Transverse colon (tissue), 4 donors: ENCODE data around the gene GIPR. TPM values are rescaled to one million over a fixed set of nuclear protein-coding genes. Genes with fewer than 3 reads are reported as not detected.

Experiments
- DNase-seq: peaks from one replicate; pipeline ENCODE4 v3.0.0-alpha.2; 2019
- H3K27ac ChIP-seq, 4 donors: fragments of 200-600 bp; sonication (generic); 2 replicates each; pipeline ENCODE4 v1.5.1; 2016 to 2018; ENCODE audit warnings: inconsistent platforms in 4 of 4
- H3K27me3 ChIP-seq: fragments of 200-600 bp; sonication (generic); 2 replicates; pipeline ENCODE4 v1.5.1; 2017; ENCODE audit warnings: inconsistent platforms
- H3K36me3 ChIP-seq, 4 donors: fragments of 200-600 bp; sonication (generic); 2 replicates each; pipeline ENCODE4 v1.5.1; 2017 to 2019; ENCODE audit warnings: inconsistent platforms in 4 of 4
- H3K4me1 ChIP-seq, 4 donors: fragments of 200-600 bp; sonication (generic); 2 replicates each; pipeline ENCODE4 v1.5.1; 2017 to 2020; ENCODE audit warnings: inconsistent platforms in 4 of 4
- H3K4me3 ChIP-seq, 4 donors: fragments of 200-600 bp; sonication (generic); 1 replicate in 1 of 4; 2 replicates in 3 of 4; pipeline versions ENCODE4 v1.5.1 to v1.6.1; 2017 to 2019; ENCODE audit warnings: inconsistent platforms in 4 of 4
- H3K9me3 ChIP-seq, 2 donors: fragments of 200-600 bp; sonication (generic); 2 replicates each; pipeline ENCODE4 v1.5.1; 2017 to 2019; ENCODE audit warnings: inconsistent platforms in 2 of 2
- EP300 ChIP-seq: sonication (generic); formaldehyde crosslinking; IDR thresholded peaks from one replicate; pipeline ENCODE4 v1.6.1; 2017; ENCODE audit warnings: antibody characterized with exemption, low read depth
- POLR2A ChIP-seq: fragments of 450-650 bp; IDR thresholded peaks from one replicate; pipeline ENCODE4 v1.6.1; 2016; ENCODE audit warnings: antibody characterized with exemption, mild to moderate bottlenecking, moderate library complexity
- POLR2AphosphoS5 ChIP-seq, 3 donors: sonication (generic); formaldehyde crosslinking; IDR thresholded peaks; one replicate each; pipeline ENCODE4 v1.6.1; 2016; ENCODE audit warnings: antibody characterized with exemption in 3 of 3
- WGBS, 2 donors: methylation state at CpG; one replicate each; pipeline ENCODE4 v1.1.5; 2018; ENCODE audit warnings: low coverage in 1 of 2; 5-methylcytosine and 5-hydroxymethylcytosine counted together
- in situ Hi-C, 4 donors: fragments of 200-750 bp; cut with MboI; loops; one replicate each; pipeline versions ENCODE4 v1.15.0 to v1.15.1; 2017; ENCODE audit warnings: low sequenced_read_pairs in 3 of 4, low pct_ligation_motif_present in 1 of 4, low pct_unique_long_range_greater_than_20kb in 1 of 4
- intact Hi-C: fragments of 100-400 bp; cut with DNase I; formaldehyde crosslinking; loops from one replicate; pipeline ENCODE4 v1.15.1; 2023; ENCODE audit warnings: low total_unique reads
- total RNA-seq, 4 donors: library from RNA; depleted of rRNA; stranded (reverse); fragments of >200 nt; gene quantifications; one replicate each; pipeline ENCODE4 v1.1.0, GENCODE V29; 2016
- TF ChIP-seq, protein P1 (sequence below), 5 experiments: fragments of 200-600 bp in 3 of 5; fragments of 450-650 bp in 2 of 5; sonication (generic) in 3 of 5; IDR thresholded peaks; 1 replicate in 2 of 5; 2 replicates in 3 of 5; pipeline ENCODE4 v1.5.1; 2016 to 2017; ENCODE audit warnings: antibody characterized with exemption in 5 of 5, inconsistent platforms in 3 of 5, mild to moderate bottlenecking in 2 of 5, moderate library complexity in 1 of 5

The GIPR gene
- total RNA-seq, 4 donors from 2014 or later, result 10.1 to 40.4 (median 14.1) TPM

DNA sequence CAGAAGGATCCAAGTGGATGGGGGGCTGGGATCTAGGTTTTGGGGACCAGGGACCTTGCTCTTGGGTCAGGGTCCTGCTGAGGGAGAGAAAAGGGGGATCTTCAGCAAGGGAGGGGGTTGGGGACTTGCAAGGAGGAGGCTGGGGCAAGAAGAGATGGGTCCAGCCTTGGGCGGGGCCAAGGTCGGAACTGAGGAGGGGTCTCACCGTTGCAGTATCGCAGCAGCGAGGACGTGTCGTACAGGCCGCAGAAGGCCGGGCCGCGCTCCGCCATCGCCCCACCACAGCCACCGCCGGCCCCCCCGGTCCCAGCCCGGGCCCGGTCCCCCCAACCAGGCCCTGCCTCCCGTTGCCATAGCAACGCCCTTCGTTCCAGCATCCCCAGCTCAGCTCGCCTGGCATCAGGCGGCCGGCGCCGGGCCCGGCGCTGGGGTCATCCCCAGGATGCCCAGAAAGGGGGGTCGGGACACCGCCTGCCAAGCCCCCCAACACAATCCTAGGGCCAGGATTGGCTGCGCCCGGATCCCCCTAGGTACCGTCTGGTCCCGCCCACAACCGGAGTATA, 22.9 kb upstream of the GIPR start:
- intact Hi-C loops, result no loop called here

DNA sequence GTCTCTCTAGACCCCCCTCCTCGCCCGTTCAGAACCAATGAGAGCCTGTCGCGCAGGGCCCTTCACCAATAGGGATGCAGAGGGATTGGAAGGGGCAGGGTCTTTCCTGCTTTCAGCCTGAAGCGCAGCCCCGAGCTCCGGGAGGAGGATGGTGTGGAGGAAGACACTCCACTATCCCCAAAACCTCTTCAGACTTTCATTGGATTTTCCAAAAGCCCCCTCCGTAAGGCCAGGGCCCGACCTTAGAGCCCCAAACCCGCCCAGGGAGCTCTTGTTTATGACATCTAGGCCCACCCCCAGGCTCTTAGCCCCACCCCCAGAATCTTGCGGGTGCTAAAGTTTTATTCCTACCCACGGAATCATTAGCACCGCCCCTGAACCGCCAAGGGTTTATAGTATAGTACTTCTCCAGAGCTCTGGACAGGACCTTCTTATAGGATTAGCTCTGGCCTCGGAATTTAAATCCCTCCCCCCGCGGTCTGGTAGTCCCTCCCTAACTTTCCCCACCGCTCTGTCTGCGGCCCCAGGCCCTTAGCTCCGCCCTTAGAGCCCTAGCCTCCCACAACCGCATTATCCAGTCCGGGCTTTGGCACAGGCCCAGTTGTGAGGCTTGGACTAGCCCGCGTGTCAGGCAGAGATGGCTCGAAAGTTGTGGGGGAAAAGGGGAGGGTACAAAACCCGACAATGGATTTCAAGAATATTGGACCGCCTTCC, 22.2 kb upstream of the GIPR start:
- TF ChIP-seq POLR2A, result no peak
- no peak for TF ChIP-seq POLR2AphosphoS5 (IDR thresholded peaks at IDR 0.05)
- no peak for TF ChIP-seq EP300
- TF ChIP-seq, protein P1, sequence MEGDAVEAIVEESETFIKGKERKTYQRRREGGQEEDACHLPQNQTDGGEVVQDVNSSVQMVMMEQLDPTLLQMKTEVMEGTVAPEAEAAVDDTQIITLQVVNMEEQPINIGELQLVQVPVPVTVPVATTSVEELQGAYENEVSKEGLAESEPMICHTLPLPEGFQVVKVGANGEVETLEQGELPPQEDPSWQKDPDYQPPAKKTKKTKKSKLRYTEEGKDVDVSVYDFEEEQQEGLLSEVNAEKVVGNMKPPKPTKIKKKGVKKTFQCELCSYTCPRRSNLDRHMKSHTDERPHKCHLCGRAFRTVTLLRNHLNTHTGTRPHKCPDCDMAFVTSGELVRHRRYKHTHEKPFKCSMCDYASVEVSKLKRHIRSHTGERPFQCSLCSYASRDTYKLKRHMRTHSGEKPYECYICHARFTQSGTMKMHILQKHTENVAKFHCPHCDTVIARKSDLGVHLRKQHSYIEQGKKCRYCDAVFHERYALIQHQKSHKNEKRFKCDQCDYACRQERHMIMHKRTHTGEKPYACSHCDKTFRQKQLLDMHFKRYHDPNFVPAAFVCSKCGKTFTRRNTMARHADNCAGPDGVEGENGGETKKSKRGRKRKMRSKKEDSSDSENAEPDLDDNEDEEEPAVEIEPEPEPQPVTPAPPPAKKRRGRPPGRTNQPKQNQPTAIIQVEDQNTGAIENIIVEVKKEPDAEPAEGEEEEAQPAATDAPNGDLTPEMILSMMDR (IDR thresholded peaks at IDR 0.05), result no peak
- 2 to 5% methylated on average over 4 to 27 of the region's 27 CpGs for WGBS, 2 donors
- intact Hi-C loops, result no loop called here
- H3K4me1 ChIP-seq, result peaks cover 0 to 43% (median 39%) of the 10 kb centered on the region in 4 donors
- H3K4me3 ChIP-seq, result peak overlapping the region; percentile 0 to 39 (median 22)
- peaks cover 38% of the 10 kb centered on the region for H3K27me3 ChIP-seq
- in situ Hi-C loops, result no loop called here
- no peaks in the 10 kb centered on the region for H3K36me3 ChIP-seq
- peak overlapping the region in 2 of 4 donors; percentile 18 to 22 for H3K27ac ChIP-seq
- DNase-seq, result peak; percentile 85
- no peaks in the 10 kb centered on the region for H3K9me3 ChIP-seq

More for the DNA sequence above, 22.9 kb upstream of the GIPR start:
- Histone ChIP-seq H3K36me3 (no peaks in the 10 kb centered on the region), H3K4me1 (peaks cover 0 to 45% (median 41%) of the 10 kb centered on the region in 4 donors), H3K27me3 (peaks cover 38% of the 10 kb centered on the region), H3K4me3 (peak overlapping the region in 3 of 4 donors; percentile 20 to 39 (median 24)), H3K9me3 (no peaks in the 10 kb centered on the region), H3K27ac (no peak overlapping the region)
- in situ Hi-C loops, result no loop called here
- TF ChIP-seq POLR2AphosphoS5 (IDR thresholded peaks at IDR 0.05) (no peak), EP300 (no peak), POLR2A (no peak)
- TF ChIP-seq, protein P1 (IDR thresholded peaks at IDR 0.05), result no peak
- 22% methylated on average over 22 of the region's 35 CpGs; no CpG with 5 or more reads in 1 of the 2 donors for WGBS, 2 donors
- DNase-seq, result no peak

DNA sequence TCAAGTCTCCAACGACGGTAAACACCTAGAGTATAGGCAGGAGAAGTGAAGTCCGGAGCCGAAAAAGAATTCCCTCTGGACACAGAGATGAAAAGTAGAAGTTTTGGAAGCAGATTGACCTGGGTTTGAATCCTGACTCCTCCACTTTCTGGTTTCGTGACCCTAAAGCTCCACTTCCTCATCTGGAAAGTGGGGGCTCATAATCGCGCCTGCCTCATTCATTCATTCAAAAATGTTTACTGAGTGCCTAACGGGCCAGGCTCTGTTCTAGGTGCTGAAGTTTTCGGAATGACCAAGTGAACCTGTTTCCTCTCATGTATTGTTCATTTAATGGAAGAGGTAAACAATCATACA, 21.7 kb upstream of the GIPR start:
- H3K27me3 ChIP-seq, result peaks cover 38% of the 10 kb centered on the region
- H3K36me3 ChIP-seq, result no peaks in the 10 kb centered on the region
- no peak for DNase-seq
- intact Hi-C loops (no loop called here), in situ Hi-C loops (no loop called here)
- H3K27ac ChIP-seq, result no peak overlapping the region
- peaks cover 0 to 38% (median 34%) of the 10 kb centered on the region in 4 donors for H3K4me1 ChIP-seq
- no peak for TF ChIP-seq EP300
- TF ChIP-seq, protein P1 (IDR thresholded peaks at IDR 0.05), result no peak
- no peak for TF ChIP-seq POLR2AphosphoS5 (IDR thresholded peaks at IDR 0.05)
- no peaks in the 10 kb centered on the region for H3K9me3 ChIP-seq
- H3K4me3 ChIP-seq, result peak overlapping the region in 1 of 4 donors; percentile 24
- WGBS, 2 donors, result 6% methylated on average over 9 of the region's 9 CpGs; no CpG with 5 or more reads in 1 of the 2 donors

DNA sequence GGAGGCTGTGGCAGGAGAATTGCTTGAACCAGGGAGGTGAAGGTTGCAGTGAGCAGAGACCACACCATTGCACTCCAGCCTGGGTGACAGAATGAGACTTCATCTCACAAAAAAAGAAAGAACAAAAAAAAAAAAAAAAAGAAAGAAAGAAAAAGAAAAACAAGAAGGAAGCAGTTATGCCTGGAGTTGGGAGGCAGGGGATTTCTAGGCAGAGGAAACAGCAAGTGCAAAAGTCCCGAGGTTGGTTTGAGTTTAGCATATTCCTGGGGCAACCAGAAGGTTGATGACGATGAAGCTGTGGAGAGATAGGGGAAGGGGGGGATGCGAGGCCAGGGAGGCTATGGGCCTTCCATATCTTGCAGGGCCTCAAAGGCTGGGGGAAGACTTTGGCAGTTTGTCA, 17.3 kb upstream of the GIPR start:
- TF ChIP-seq POLR2AphosphoS5 (IDR thresholded peaks at IDR 0.05), result no peak
- TF ChIP-seq, protein P1 (IDR thresholded peaks at IDR 0.05), result no peak
- no peak for TF ChIP-seq POLR2A
- no peak for TF ChIP-seq EP300
- intact Hi-C loops (no loop called here), in situ Hi-C loops (no loop called here)
- Histone ChIP-seq H3K9me3 (no peaks in the 10 kb centered on the region), H3K27me3 (peaks cover 14% of the 10 kb centered on the region), H3K4me1 (peaks cover 0 to 8% (median 5%) of the 10 kb centered on the region in 4 donors), H3K4me3 (no peak overlapping the region), H3K36me3 (no peaks in the 10 kb centered on the region), H3K27ac (no peak overlapping the region)
- 81 to 83% methylated on average over 3 of the region's 3 CpGs for WGBS, 2 donors
- DNase-seq, result no peak
